Upper lobe of left lung (tissue), 6 donors: ENCODE measurements around the gene NLRP11. TPM values are rescaled to one million over a fixed set of nuclear protein-coding genes. Genes with fewer than 3 reads are reported as not detected.

Source experiments
- ATAC-seq, 2 donors: fragments of 200-7000 bp; cut with Tn5 transposase; one replicate each; pipeline ENCODE4 v1.9.1; 2022; ENCODE audit warnings: mild to moderate bottlenecking in 2 of 2, moderate library complexity in 2 of 2; ENCODE audit not compliant: low FRiP score in 2 of 2
- DNase-seq, 2 donors: peaks; one replicate each; pipeline ENCODE4 v3.0.0-alpha.2; 2019 to 2020
- H3K27ac ChIP-seq, 4 donors: fragments of 200-600 bp; sonication (generic); one replicate each; pipeline ENCODE4 v1.5.1; 2016 to 2019
- H3K27me3 ChIP-seq, 4 donors: fragments of 200-600 bp; sonication (generic); one replicate each; pipeline ENCODE4 v1.5.1; 2017 to 2019
- H3K36me3 ChIP-seq, 4 donors: fragments of 200-600 bp; sonication (generic); one replicate each; pipeline ENCODE4 v1.5.1; 2016 to 2019
- H3K4me1 ChIP-seq, 4 donors: fragments of 200-600 bp; sonication (generic); one replicate each; pipeline ENCODE4 v1.5.1; 2018 to 2019
- H3K4me3 ChIP-seq, 4 donors: fragments of 200-600 bp; sonication (generic); one replicate each; pipeline ENCODE4 v1.5.1; 2017 to 2019; ENCODE audit warnings: mild to moderate bottlenecking in 2 of 4, moderate library complexity in 1 of 4
- H3K9me3 ChIP-seq, 4 donors: fragments of 200-600 bp; sonication (generic); one replicate each; pipeline ENCODE4 v1.5.1; 2018 to 2019
- CTCF ChIP-seq, 6 experiments: fragments of 450-650 bp in 4 of 6; fragments of 200-600 bp in 2 of 6; sonication (generic) in 2 of 6; IDR thresholded peaks; one replicate each; pipeline ENCODE4 v1.5.1; 2016 to 2019; ENCODE audit warnings: antibody characterized with exemption in 6 of 6
- EP300 ChIP-seq, 4 donors: sonication (generic); formaldehyde crosslinking; IDR thresholded peaks; one replicate each; pipeline ENCODE4 v1.5.1; 2017; ENCODE audit warnings: antibody characterized with exemption in 4 of 4, control low read depth in 2 of 4
- POLR2A ChIP-seq, 4 donors: fragments of 450-650 bp; IDR thresholded peaks; one replicate each; pipeline ENCODE4 v1.5.1; 2016 to 2017; ENCODE audit warnings: antibody characterized with exemption in 4 of 4, mild to moderate bottlenecking in 2 of 4
- POLR2AphosphoS5 ChIP-seq, 2 donors: sonication (generic); formaldehyde crosslinking; IDR thresholded peaks; one replicate each; pipeline ENCODE4 v1.5.1; 2017; ENCODE audit warnings: antibody characterized with exemption in 2 of 2
- WGBS, 2 donors: methylation state at CpG; one replicate each; pipeline ENCODE4 v1.1.5; 2017 to 2018; 5-methylcytosine and 5-hydroxymethylcytosine counted together
- total RNA-seq, 6 donors: library from RNA; depleted of rRNA in 4 of 6; stranded (reverse); fragments of >200 nt in 4 of 6; gene quantifications; one replicate each; pipeline versions ENCODE4 v1.1.0 to v1.2.1, GENCODE V29; 2016 to 2021
- donor health status: DM: no; HTN: no; CAD: no; lungs with moderate emphysema.
- donor health status: DM: no; HTN: yes; CAD: no; lungs with severe emphysema.

The NLRP11 gene
- total RNA-seq, 6 donors from 2014 or later: not detected

GRCh38 chr19:55838906-55839305 lies 7.1 kb upstream of the NLRP11 start:
- DNase-seq: no peak
- no peak for ATAC-seq
- WGBS, 2 donors: 40 to 56% methylated on average over 4 of the region's 4 CpGs

GRCh38 chr19:55838251-55838650 lies 6.5 kb upstream of the NLRP11 start:
- no peak overlapping the region for H3K4me3 ChIP-seq
- no peak overlapping the region for H3K27ac ChIP-seq
- ATAC-seq: no peak
- no peaks in the 10 kb centered on the region for H3K9me3 ChIP-seq
- H3K27me3 ChIP-seq: no peaks in the 10 kb centered on the region
- H3K4me1 ChIP-seq: no peaks in the 10 kb centered on the region
- DNase-seq: no peak
- 78 to 85% methylated on average over 3 of the region's 3 CpGs for WGBS, 2 donors
- TF ChIP-seq EP300 (IDR thresholded peaks at IDR 0.05): no peak
- no peak for TF ChIP-seq CTCF (IDR thresholded peaks at IDR 0.05)
- no peak for TF ChIP-seq POLR2AphosphoS5 (IDR thresholded peaks at IDR 0.05)
- no peak for TF ChIP-seq POLR2A (IDR thresholded peaks at IDR 0.05)
- no peaks in the 10 kb centered on the region for H3K36me3 ChIP-seq

More at GRCh38 chr19:55838906-55839305, 7.1 kb upstream of the NLRP11 start:
- H3K27ac ChIP-seq: no peak overlapping the region
- TF ChIP-seq CTCF (IDR thresholded peaks at IDR 0.05) (no peak), POLR2AphosphoS5 (IDR thresholded peaks at IDR 0.05) (no peak), POLR2A (IDR thresholded peaks at IDR 0.05) (no peak)
- no peak overlapping the region for H3K4me3 ChIP-seq
- no peaks in the 10 kb centered on the region for H3K36me3 ChIP-seq
- H3K9me3 ChIP-seq: no peaks in the 10 kb centered on the region
- H3K27me3 ChIP-seq: no peaks in the 10 kb centered on the region
- H3K4me1 ChIP-seq: no peaks in the 10 kb centered on the region

- no peaks in the 10 kb centered on the region for H3K27me3 ChIP-seq
- TF ChIP-seq CTCF (IDR thresholded peaks at IDR 0.05): no peak
- no peak for DNase-seq
- H3K4me3 ChIP-seq: no peak within 1 kb of the TSS
- H3K9me3 ChIP-seq: no peaks in the 10 kb centered on the region
- H3K36me3 ChIP-seq: no peaks in the 10 kb centered on the region
- no peak for ATAC-seq
- WGBS, 2 donors: 89 to 90% methylated on average over 16 of the region's 16 CpGs
- no peak within 1 kb of the TSS for H3K27ac ChIP-seq
- H3K4me1 ChIP-seq: no peaks in the 10 kb centered on the region
Observed at GRCh38 chr19:55836340-55836739, 4.5 kb upstream of the NLRP11 start, which contains the start of gene NLRP4. Gene NLRP4 (plus strand): TSS chr19:55836540. CDS start chr19:55852081, 15,541 bp downstream.

- DNase-seq (no peak), ATAC-seq (no peak)
- H3K4me1 ChIP-seq: no peaks in the 10 kb centered on the region
- no peaks in the 10 kb centered on the region for H3K36me3 ChIP-seq
- WGBS, 2 donors: 56 to 67% methylated on average over 4 of the region's 4 CpGs
- H3K27ac ChIP-seq: no peak overlapping the region
- TF ChIP-seq CTCF (IDR thresholded peaks at IDR 0.05): no peak
- TF ChIP-seq POLR2A (IDR thresholded peaks at IDR 0.05): no peak
- no peak for TF ChIP-seq EP300 (IDR thresholded peaks at IDR 0.05)
- no peak for TF ChIP-seq POLR2AphosphoS5 (IDR thresholded peaks at IDR 0.05)
- no peaks in the 10 kb centered on the region for H3K27me3 ChIP-seq
- H3K4me3 ChIP-seq: no peak overlapping the region
- no peaks in the 10 kb centered on the region for H3K9me3 ChIP-seq
Observed at GRCh38 chr19:55832676-55833075, 877 bp upstream of the NLRP11 start.

GRCh38 chr19:55830656-55831055 lies 1.1 kb downstream of the NLRP11 start:
- Histone ChIP-seq H3K36me3 (no peaks in the 10 kb centered on the region), H3K27ac (no peak overlapping the region), H3K9me3 (no peaks in the 10 kb centered on the region), H3K4me3 (no peak overlapping the region), H3K27me3 (no peaks in the 10 kb centered on the region), H3K4me1 (no peaks in the 10 kb centered on the region)
- WGBS, 2 donors: 62 to 71% methylated on average over 4 to 5 of the region's 5 CpGs
- TF ChIP-seq CTCF (IDR thresholded peaks at IDR 0.05): no peak
- ATAC-seq (no peak), DNase-seq (no peak)
